PC-3 (cell line): Measurements from ENCODE around the gene NVL.
"Not testable (repeated sequence)": the region's sequence is repeated elsewhere in the genome, so short reads cannot be mapped to it uniquely, and the experiment has no call there.

Source experiments
- EZH2 ChIP-seq: fragments of 300-600 bp; sonication (generic); IDR thresholded peaks from one replicate; pipeline ENCODE4 v1.6.1; 2017; ENCODE audit warnings: antibody characterized with exemption, mild to moderate bottlenecking, low read length; ENCODE audit not compliant: unreplicated experiment
- TF ChIP-seq, protein P1 (sequence below): fragments of 300-600 bp; sonication (generic); conservative IDR thresholded peaks from 2 replicates; pipeline ENCODE4 v1.5.1; 2017; ENCODE audit warnings: antibody characterized with exemption, low read depth, mild to moderate bottlenecking, low read length

DNA sequence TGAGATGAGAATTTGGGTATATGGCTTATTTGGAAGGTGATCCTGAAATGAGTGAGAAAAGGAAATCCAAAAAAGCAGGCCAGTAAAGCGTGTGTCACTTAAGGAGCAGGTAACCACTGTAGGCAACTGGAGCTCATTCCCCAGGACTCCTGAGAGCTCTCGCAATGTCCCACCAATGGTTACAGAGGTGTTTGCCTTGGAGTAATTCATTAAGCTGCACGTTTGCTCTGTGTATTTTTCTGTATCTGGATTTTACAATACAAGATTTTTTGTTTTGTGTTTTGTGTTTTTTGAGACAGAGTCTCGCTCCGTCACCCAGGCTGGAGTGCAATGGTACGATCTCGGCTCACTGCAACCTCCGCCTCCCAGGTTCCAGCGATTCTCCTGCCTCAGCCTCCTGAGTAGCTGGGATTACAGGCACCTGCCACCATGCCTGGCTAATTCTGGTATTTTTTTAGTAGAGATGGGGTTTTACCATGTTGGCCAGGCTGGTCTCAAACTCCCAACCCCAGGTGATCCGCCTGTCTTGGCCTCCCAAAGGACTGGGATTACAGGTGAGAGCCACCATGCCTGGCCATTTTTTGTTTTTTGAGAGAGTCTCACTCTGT, 123.9 kb downstream of the NVL start:
- TF ChIP-seq, protein P1, sequence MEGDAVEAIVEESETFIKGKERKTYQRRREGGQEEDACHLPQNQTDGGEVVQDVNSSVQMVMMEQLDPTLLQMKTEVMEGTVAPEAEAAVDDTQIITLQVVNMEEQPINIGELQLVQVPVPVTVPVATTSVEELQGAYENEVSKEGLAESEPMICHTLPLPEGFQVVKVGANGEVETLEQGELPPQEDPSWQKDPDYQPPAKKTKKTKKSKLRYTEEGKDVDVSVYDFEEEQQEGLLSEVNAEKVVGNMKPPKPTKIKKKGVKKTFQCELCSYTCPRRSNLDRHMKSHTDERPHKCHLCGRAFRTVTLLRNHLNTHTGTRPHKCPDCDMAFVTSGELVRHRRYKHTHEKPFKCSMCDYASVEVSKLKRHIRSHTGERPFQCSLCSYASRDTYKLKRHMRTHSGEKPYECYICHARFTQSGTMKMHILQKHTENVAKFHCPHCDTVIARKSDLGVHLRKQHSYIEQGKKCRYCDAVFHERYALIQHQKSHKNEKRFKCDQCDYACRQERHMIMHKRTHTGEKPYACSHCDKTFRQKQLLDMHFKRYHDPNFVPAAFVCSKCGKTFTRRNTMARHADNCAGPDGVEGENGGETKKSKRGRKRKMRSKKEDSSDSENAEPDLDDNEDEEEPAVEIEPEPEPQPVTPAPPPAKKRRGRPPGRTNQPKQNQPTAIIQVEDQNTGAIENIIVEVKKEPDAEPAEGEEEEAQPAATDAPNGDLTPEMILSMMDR = not testable (repeated sequence)
- not testable (repeated sequence) for TF ChIP-seq EZH2
